Measurements from ENCODE around the gene SERPINA4. TPM values are rescaled to one million over a fixed set of nuclear protein-coding genes. Genes with fewer than 3 reads are reported as not detected.

SERPINA4 gene
- total and polyA plus RNA-seq, 2 of the 8 experiments (the other 6 are each of a cell fraction or from before 2014, with no cell fraction given): not detected

DNA sequence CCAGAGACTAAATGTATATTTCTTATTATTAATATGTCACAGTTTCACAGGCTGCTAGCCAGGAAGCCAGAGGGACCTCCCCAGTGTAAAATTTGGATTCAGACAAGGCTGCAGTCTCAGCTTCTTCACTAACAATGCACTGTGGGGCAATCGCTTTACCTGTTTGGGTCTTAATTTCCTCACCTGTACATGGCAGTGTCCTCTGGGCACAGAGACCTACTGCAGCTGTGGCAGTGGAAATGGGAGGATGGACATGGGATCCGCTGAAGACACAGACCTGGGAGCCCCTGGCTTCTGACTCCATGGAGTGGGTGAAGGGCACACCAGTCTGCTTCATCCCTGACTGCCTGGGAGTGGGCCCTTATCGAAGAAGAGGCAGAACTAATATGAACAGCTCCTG lies 13.1 kb downstream of the SERPINA4 start (continued):
- TF ChIP-seq, protein P1, sequence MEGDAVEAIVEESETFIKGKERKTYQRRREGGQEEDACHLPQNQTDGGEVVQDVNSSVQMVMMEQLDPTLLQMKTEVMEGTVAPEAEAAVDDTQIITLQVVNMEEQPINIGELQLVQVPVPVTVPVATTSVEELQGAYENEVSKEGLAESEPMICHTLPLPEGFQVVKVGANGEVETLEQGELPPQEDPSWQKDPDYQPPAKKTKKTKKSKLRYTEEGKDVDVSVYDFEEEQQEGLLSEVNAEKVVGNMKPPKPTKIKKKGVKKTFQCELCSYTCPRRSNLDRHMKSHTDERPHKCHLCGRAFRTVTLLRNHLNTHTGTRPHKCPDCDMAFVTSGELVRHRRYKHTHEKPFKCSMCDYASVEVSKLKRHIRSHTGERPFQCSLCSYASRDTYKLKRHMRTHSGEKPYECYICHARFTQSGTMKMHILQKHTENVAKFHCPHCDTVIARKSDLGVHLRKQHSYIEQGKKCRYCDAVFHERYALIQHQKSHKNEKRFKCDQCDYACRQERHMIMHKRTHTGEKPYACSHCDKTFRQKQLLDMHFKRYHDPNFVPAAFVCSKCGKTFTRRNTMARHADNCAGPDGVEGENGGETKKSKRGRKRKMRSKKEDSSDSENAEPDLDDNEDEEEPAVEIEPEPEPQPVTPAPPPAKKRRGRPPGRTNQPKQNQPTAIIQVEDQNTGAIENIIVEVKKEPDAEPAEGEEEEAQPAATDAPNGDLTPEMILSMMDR (IDR thresholded peaks at IDR 0.05; ENCODE audit: control extremely low read depth in 1 of 3, insufficient read depth in 1 of 3, low read depth in 1 of 3, low read length in 3 of 3): no peak
- no peak for TF ChIP-seq SUZ12 (IDR thresholded peaks at IDR 0.05; ENCODE audit: low read length)

All from H1 (cell line).